Activated CD8-positive, alpha-beta memory T cell treated with anti-CD3 and anti-CD28 coated beads for 4 hours (primary cell): ENCODE results near the gene BRAT1.

Source experiments
- DNase-seq, 2 donors: peaks; one replicate each; pipeline ENCODE4 v3.0.0-alpha.2; 2020; ENCODE audit warnings: low read depth in 2 of 2

BRAT1 gene

GRCh38 chr7:2510130-2510776 lies 45.1 kb downstream of the BRAT1 start:
- no peak for DNase-seq

DNA sequence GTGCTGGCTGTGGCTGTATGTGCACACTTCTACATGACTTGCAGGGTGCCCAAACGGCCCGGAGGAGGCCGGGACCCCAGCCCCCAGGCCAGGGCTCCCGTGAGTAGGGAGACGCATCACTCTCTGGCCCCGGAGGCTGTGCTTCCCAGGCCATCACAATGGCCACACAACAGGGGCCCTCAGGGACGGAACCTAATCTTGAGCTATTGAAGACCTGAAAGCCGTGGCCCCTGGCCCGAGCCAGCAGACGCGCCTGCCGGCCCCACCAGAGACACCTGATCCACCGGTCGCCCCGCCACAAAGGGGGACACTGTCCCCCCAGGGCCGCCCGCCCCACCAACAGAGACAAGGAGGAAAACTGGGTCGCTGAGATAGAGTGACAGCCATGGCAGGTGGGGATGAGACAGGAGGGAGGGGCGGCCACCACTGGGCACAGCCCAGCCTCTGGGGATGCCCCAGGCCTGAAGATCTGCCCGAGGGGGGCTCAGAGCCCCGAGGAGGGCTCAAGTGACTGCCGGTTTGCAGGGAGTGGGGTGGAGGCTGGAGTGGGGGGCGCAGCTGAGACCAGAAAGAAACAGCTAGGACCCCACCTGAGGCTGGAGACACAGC lies 45.9 kb downstream of the BRAT1 start:
- no peak for DNase-seq

GRCh38 chr7:2508327-2509215 lies 46.8 kb downstream of the BRAT1 start:
- DNase-seq, result peak in 1 of 2 donors; percentile 60

DNA sequence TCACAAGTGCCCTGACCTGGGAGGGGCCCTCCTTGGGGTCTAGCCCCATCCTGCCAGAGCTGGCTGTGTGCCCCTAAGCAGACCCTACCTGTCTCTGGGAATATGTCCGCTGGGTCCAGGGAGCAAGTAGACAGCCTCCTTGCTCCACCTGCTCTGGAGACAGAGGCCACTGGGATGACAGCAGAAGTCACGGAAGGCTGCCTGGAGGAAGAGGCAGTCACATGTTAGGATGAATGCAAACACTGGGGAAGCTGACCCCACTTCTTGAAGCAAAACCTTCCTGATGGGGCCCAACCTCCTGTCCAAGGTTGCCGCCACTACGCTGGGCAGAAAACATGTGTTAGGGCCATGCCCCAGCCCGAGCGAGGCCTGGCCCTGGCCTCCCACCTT lies 47.4 kb downstream of the BRAT1 start:
- no peak for DNase-seq

DNA sequence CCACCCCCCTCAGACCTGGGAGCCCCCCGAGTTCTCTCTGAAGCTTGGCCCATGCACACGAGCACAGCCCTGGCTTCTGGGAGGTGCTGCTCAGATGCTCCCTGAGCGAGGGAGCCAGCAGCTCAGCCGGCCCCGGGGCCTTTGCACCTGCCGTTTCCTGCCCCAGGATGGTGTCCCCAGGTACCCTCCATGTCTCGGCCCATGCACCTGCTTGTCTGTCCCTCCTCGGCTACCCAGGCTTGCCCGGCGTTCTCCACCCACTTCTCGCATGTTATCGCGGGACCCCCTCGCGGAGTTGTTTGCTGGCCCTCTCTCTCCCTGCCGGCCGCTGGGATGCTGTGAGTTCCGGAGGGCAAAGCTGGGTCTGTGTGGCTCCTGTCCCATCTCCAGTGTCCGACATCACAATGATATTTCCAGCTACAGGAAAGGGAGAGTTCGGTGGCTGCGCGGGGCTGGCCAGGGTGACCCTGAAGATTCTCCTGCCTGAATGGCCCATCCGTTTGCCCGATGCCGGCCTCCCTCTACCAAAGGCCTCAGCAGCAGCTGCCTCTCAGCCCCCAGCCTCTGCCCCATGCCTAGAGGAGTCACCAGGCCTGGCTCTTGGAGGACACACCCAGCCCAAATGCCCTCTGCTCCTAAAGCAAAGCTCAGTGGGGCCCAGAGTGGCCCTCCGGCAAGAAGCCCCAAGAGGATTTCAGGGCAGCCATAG lies 48.0 kb downstream of the BRAT1 start:
- no peak for DNase-seq

DNA sequence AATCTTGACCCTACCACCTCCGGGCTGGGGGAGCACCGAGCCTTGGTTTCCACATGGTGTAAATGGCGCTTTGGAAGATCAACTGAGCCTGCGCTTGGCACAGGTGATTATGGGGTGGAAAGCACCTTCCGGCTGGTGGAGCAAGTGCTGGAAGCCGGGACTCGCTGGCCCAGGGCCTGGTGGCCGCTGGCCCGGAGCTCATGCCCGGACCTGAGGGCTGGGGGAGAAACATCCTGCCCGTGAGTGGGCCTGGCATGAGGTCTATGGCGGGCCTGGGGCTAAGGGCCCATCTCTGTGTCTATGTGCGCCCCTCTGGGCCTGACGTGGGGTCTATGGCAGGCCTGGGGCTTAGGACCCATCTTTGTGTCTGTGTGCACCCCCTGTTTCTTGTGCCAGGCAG lies 49.9 kb downstream of the BRAT1 start:
- DNase-seq, result no peak

DNA sequence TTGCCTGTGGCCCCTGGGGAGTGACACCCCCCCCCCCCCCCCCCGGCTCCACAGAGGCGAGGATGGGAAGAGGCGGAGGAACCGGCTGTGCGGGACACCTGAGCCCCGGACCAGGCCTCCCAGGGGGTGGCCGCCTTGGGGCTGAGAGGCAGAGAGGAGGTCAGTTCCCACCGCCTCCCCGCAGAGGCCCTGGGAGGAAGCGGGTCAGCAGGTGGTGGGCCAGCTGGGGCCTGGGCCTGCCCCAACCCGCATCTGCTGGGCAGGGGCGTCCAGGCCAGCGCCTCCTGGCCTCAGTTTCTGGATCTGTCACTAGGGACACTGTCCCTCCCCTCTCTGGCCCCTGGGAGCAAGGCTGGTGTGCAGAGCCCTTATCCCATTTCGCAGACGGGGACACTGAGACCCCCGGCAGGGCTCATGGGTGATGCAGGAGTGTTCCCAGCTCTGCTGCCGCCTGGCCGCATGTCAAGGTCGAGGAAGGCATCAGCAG lies 50.4 kb downstream of the BRAT1 start:
- DNase-seq, result no peak

DNA sequence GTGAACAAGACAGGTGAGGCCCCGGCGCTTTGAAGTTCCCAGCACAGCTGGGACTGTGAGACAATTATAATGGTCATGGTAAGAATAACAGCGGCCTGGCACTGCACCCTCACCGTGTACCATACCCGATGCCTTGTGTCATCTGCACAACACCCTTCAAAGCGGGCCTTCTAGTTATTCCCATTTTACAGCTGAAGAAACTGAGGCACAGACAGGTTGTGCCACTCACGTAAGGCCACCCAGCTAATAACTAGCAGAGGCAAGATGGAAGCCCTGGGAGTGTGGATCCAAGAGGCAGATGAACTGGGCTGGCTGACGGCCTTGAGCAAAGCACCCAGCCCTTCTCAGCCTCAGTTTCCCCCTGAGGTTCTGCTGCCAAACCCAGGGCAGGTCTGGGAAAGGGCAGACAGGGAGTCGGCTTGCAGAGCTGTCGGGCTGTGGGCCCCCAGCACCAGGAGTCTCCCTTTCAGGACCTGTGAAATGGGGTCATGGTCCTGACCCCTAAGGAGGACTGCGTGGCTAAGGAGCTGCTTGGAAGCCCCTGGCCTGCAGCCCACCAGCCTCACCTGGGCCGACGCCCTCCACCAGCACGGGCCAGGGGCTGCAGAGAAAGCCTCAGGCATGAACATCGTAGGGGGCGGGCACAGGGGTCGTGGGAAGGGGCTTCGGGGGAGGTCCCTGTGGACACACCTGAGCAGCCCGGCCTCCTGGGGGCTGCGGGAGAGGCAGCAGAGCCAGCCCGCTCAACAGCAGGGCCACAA lies 51.0 kb downstream of the BRAT1 start:
- no peak for DNase-seq

DNA sequence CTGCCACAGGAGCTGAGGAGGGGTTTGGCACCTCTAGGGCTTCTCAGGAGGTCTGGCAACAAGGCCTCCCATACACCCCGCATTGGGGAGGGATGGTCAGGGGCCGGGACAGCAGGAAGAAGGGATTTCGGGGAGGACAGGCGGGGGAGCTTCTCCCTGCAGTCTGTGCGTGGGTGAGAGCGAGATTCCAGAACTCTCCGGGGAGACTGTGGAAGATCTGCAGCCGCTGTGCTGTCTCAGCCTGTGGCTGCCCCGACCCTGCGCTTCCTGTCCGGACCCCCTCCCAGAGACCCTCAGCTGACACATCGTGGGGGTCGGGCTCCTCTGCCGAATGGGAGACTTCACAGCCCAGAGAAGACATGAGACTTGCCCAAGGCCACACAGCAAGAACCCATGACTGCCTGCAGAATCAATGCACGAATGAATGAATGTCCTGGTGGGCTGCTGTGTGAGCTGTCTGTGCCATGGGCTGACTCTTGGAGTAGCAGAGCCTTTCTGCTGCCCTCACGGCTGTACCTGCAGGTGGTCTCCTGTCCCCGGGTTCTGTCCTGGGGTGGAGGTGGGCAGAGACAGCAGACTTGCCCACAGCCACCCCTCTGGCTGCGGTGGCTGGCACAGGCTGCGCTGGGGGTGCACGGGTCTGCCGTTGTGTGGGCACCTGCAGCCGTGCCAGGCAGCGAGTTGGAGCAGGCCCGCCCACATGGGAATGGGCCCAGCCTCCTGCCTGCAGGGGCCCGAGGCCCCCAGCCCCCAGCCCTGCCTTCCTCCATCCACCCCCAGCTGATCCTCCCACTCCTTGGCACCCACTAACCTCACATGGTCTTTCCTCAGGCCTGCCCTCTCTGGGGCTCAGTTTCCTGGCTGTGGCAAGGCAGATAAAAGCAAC lies 52.0 kb downstream of the BRAT1 start:
- no peak for DNase-seq

DNA sequence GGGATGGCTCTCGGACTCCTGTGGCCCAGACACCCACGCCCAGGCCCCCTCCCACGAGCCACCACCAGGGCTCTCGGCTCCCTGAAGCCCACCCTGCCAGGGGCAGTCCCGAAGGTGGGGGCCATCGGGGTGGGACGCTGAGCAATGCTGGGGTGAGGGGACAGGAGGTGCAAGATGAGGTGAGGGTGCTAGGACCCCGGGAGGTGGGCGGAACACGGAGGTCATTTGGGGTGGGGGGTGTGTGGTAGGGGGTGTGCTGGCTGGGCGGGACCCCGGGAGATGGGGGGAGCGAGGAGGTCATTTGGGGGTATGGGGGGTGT lies 52.7 kb downstream of the BRAT1 start:
- DNase-seq, result no peak

DNA sequence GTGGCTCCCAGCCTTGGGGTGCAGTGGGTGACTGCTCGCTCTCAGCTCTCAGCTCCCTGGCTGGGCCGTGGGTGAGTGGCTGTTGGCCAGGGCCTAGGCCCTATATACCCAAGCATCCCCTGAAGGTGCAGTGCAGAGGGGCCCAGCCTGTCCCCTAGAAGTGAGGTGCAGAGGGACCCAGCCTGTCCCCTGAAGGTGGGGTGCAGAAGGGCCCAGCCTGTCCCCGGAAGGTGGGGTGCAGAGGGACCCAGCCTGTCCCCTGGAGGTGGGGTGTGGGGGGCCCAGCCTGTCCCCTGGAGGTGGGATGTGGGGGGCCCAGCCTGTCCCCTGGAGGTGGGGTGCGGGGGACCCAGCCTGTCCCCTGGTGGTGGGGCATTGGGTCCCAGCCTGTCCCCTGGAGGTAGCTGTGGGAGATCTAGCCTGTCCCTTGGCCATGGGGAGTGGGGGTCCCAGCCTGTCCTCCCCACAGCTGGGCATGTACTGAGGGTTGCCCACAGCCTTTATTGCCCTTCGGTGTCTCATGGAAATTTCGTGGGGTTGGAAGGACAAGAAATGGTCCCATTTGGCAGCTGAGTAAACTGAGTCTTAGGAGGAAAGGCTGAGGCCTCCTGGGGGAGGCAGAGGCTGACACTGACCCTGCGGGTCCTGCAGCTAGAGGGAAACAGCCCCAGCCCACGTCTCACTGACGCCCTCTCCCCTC lies 53.2 kb downstream of the BRAT1 start:
- no peak for DNase-seq

- no peak for DNase-seq
These were observed 54.6 kb downstream of the BRAT1 start for GRCh38 chr7:2500701-2501100.

GRCh38 chr7:2499719-2500430 lies 55.4 kb downstream of the BRAT1 start:
- DNase-seq, result no peak

GRCh38 chr7:2499181-2499580 lies 56.1 kb downstream of the BRAT1 start:
- no peak for DNase-seq

DNA sequence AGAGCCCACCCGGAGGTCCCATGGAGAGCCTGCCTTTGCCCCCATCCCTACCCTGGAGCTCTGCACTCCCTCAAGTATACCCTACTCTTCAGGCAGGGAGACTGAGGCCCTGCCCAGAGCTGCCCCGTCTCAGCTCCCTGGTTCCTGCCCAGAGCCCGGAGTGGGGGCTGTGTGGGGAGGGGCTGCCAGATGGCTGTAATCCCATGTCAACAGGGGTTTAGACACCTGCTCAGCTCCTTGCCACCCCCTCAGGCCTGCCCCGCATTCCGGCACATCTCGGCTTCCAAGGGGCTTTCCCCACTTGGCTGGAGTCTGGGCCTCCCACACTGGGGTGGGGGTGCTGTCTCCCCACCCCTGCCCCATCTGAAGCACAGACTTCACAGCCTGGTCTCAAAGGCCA lies 56.6 kb downstream of the BRAT1 start:
- DNase-seq, result no peak

DNA sequence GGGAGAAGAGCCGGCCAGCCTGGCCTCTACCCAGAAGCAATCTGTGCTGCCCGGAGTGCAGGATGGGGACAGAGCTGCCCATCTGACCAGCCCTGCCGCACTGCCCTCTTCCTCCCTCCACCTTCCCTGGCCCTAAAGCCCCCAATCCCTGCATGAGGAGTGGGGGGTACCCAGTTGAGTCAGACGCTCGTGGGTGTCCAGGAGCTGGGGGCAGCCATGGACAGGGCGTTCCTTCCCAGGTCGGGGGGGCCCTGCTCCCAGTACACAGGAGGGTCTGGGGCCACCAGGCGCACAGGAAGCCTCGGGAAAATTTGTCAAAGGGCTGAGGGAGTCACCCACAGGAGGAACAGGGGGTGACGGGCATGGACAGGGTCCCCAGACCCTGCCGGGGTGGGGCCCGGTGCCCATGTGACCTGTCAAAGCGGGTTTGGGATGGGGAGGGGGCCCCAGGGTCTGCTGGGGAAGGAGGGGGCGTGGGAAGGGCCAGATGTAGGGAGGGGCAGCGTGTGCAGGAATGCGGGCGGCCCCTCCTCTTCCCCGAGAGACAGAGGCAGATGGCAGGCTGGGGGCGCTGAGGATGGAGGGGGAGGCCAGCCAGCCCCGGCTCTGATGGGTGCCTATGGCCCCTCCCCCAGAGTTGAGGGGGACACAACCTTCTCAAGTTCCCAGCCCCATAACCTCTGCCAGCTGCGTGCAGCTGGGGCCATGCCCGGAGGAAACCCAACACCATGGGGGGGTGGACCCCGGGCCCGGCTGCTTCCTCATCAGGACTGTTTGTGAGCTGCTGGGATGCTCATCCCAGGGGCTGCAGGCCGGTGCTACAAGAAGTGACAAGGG lies 57.6 kb downstream of the BRAT1 start:
- DNase-seq, result no peak

- no peak for DNase-seq
These were observed 58.3 kb downstream of the BRAT1 start for GRCh38 chr7:2497065-2497464.

DNA sequence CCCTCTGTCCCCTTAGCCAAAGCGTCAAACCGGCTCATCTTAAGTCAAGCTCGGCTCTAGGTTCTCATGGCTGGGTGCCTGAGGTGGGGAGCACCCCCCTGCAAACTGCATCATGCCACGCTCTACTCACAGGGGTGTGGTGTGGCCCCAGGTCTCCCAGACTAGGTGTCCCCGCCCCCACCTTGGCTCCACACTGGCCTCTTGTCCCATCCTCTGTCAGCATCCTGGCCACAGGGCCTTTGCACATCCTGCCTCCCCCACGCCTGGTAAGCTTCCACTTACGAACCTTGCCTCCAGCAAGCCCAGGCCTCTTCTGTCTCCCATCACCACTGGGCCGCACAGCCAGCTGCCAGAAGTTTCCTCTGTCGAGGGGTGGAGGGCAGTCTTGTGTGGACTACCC lies 58.9 kb downstream of the BRAT1 start:
- DNase-seq, result no peak
